MV-4-11 (cell line): Measurements from ENCODE around the gene NCOR1.
"Not testable (repeated sequence)": the region's sequence is repeated elsewhere in the genome, so short reads cannot be mapped to it uniquely, and the experiment has no call there.

Experiments used
- DNase-seq: peaks from one replicate; lab custom pipeline; 2025; lab: John Stamatoyannopoulos, UW

The NCOR1 gene

GRCh38 chr17:16215273-16215964 lies at the start of gene NCOR1:
TSS of gene NCOR1 (minus strand) at chr17:16215534. CDS start at chr17:16194569, 20,965 bp downstream.
- peak; percentile 83 for DNase-seq

DNA sequence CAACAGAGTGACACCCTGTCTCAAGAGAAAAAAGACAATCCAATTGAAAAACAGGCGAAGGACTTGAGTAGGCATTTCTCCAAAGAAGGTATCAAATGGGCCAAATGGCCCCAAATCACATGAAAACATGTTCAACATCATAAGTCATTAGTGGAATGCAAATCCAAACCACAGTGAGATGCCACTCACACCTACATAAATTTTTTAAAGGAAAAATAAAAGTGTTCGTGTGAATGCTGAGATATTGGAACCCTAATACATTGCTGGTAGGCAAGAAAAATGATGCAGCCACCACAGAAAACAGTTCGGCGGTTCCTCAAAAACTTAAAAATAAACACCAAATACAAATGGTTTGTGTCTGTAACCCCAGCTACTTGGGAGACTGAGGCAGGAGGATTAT lies 46.9 kb upstream of the NCOR1 start:
- DNase-seq, result no peak

DNA sequence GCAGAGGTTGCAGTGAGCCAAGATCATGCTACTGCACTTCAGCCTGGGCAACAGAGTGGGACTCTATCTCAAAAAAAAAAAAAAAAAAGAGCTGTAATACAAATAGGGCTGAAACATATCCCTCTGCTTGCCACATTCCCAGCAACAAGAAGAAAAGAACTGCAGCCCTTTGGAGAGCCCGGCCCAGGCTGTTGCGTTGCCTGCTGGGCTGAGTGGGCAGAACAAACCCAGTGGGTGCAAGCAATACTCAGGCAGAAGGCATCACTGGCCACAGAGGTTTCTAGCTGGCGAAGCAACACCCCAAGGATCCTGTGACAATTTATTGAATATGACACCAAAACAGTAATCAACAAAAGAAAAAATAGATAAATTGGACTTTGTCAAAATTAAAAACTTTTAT lies 45.7 kb upstream of the NCOR1 start:
- DNase-seq, result no peak

- no peak for DNase-seq
Measured at GRCh38 chr17:16259926-16260325, 44.6 kb upstream of the NCOR1 start.

DNA sequence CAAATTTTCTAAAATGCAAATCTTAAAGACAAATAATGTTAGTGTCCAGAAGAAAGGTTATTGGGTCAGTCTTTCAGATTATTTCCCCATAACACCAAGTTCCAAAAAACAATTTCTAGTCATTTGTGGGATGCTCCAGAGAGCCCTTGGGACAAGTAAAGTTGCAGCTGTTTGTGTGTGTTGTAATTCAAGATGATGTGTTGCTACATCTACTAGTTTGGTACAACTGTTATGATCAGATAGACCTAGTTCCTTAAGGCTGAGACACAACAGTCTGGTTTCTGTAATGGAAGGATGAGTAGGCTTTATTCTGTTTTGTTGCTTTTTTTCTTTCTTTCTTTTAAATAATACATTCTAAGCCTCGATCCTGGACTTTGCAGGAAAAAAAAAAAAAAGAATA lies 43.6 kb upstream of the NCOR1 start:
- peak; percentile 75 for DNase-seq

DNA sequence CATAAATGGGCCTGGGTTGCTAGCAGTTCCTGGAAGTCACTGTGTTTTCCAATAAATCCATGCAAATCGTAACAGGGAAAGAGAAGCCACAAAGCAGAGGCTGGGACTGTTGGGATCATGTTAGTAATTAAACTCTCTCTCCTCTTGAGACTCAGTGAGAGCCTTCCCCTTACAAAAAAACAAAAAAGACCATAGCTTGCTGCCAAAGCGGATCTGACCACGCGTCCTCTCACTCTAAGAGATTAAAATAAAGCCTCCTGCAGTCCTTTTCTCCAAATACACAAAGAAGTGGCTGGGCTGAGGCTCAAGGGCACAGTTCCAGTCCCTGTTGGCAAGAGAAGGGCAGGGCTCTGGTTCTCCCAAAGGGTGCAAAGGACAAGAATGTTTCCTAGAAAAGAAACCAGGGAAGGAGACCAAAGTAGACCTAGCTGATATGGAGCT lies 40.2 kb upstream of the NCOR1 start:
- DNase-seq, result no peak

DNA sequence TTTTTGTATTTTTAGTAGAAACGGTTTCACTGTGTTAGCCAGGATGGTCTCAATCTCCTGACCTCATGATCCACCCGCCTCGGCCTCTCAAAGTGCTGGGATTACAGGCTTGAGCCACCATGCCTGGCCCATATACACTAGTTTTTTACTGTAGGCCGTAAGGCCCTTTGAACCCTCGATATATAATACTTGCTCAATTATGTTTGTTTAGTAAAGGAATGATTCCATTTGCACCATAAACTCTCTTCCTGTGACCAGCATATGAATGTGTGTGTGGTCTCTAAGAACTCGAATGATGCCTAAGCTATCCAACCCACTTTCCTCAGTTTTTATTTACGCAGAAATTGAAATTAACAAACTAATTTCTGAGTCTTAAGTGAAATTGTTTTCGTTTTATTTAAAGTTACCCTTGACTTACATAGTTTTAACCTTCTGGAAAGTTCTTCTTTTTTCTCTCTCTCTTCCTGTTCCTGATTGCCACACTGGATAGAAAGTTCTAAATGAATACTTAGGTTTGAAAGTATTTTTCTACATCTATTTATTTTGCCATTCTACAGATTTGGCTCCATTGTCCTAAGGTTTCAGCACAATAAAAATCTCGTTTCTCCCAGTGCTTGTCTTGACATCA lies 39.6 kb upstream of the NCOR1 start:
- DNase-seq, result peak; percentile 18

GRCh38 chr17:16251556-16251955 lies 36.2 kb upstream of the NCOR1 start:
- DNase-seq, result no peak

GRCh38 chr17:16251043-16251442 lies 35.7 kb upstream of the NCOR1 start:
- DNase-seq, result no peak

- peak; percentile 24 for DNase-seq
Measured at GRCh38 chr17:16250635-16251034, 35.3 kb upstream of the NCOR1 start.

GRCh38 chr17:16247586-16247984 lies 32.3 kb upstream of the NCOR1 start:
- no peak for DNase-seq

GRCh38 chr17:16243801-16244567 lies 28.6 kb upstream of the NCOR1 start:
- no peak for DNase-seq

GRCh38 chr17:16243385-16243784 lies 28.1 kb upstream of the NCOR1 start:
- DNase-seq, result peak; percentile 38

DNA sequence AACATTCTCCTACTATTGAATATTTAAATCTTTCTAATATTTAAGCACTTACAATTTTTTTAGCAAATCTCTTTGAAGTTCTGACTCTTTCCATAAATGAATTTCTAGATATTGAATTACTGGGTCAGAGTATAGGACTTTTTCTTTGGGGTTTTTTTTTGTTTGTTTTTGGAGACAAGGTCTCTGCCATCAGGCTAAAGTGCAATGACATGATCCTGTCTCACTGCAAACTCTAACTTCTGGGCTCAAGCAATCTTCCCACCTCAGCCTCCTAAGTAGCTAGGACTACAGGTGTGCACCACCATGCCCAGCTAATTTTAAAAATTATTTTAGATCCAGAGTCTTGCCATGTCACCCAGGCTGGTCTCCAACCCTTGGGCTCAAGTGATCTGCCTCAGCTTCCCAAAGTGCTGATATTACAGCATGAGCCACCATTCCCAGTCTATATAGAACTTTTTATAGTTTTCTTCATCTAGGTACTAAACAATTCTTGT lies 26.6 kb upstream of the NCOR1 start:
- no peak for DNase-seq

- no peak for DNase-seq
Measured at GRCh38 chr17:16239931-16240330, 24.6 kb upstream of the NCOR1 start.

- DNase-seq, result no peak
Measured at GRCh38 chr17:16232391-16232790, 17.1 kb upstream of the NCOR1 start.

DNA sequence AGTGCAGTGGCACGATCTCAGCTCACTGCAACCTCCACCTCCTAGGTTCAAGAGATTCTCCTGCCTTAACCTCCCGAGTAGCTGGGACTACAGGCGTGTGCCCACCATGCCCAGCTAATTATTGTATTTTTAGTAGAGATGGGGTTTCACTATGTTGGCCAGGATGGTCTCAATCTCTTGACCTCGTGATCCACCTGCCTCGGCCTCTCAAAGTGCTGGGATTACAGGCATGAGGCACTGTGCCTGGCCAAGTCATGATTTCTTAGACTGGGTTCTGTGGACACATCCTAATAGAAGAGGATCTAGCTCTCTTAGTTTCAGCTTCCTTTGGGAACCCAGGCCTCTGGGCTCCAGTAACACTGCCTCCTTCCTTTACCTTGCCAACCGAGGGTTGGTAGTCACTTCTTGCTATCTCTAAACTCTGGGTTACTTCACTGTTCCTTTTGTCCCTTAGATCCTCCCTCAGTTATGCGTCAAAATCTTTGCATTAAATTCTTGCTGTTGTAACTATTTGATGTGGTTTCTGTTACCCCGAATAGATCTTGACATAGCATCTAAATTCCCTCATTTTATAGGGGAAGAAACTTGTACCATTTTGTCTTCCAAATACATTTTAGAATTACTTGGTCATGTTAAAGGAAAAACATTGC lies 14.7 kb upstream of the NCOR1 start:
- not testable (repeated sequence) for DNase-seq

- DNase-seq, result no peak
Measured at GRCh38 chr17:16222406-16222805, 7.1 kb upstream of the NCOR1 start.

DNA sequence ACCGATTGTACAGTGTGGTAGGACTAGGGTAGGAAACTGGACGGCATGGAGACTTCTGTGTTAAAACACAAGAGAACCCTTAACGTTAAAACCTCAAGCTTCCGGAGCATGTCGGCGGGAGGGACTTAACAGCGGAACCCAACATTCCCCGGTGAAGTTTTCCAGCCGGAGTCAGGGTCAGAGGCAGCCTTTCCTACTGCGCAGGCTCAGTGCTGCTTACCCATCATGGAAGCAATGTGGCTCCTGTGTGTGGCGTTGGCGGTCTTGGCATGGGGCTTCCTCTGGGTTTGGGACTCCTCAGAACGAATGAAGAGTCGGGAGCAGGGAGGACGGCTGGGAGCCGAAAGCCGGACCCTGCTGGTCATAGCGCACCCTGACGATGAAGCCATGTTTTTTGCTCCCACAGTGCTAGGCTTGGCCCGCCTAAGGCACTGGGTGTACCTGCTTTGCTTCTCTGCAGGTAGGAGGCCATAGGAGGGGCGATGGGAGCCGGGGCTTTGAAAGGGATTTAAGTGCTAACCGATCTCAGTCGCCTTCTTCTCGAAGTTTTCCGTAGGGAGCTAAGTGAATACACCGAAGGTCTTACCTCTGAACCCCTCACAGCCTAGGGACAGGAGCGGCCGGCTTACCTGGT lies 1.8 kb upstream of the NCOR1 start, which contains the start of gene PIGL:
TSS of gene PIGL (plus strand) at position 209 of the 634 bp plus-strand sequence. CDS start at position 226, 17 bp downstream.
- peak; percentile 97 for DNase-seq

GRCh38 chr17:16216341-16217001 lies 1.1 kb upstream of the NCOR1 start:
- DNase-seq, result not testable (repeated sequence)

DNA sequence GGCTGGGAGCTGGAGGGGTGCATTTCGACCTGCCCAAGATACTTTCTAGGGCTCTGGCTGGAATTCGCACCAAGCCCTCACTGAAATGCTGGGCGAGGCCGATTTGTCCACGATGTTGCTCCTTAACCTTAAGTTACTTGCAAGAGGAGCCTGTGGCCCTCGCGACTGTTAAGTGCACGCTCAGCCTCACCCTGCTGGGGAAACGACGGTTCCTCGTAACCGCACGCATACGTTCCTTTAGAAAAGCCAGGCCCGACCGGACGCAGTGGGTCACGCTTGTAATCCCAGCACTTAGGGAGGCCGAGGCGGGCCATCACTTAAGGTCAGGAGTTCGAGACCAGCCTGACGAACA lies 607 bp upstream of the NCOR1 start:
- DNase-seq, result peak; percentile 88
